Transverse colon (tissue), 3 donors: Measurements from ENCODE around the gene SDK1.

ENCODE experiments used
- CTCF ChIP-seq, 5 experiments: fragments of 200-600 bp in 3 of 5; fragments of 450-650 bp in 2 of 5; sonication (generic) in 3 of 5; IDR thresholded peaks; 1 replicate in 2 of 5; 2 replicates in 3 of 5; pipeline ENCODE4 v1.5.1; 2016 to 2017; ENCODE audit warnings: antibody characterized with exemption in 5 of 5, inconsistent platforms in 3 of 5, mild to moderate bottlenecking in 2 of 5, moderate library complexity in 1 of 5
- EP300 ChIP-seq: sonication (generic); formaldehyde crosslinking; IDR thresholded peaks from one replicate; pipeline ENCODE4 v1.6.1; 2017; ENCODE audit warnings: antibody characterized with exemption, low read depth
- POLR2A ChIP-seq: fragments of 450-650 bp; IDR thresholded peaks from one replicate; pipeline ENCODE4 v1.6.1; 2016; ENCODE audit warnings: antibody characterized with exemption, mild to moderate bottlenecking, moderate library complexity

- TF ChIP-seq CTCF (IDR thresholded peaks at IDR 0.05) (no peak), POLR2A (no peak), EP300 (no peak)
Observed at GRCh38 chr7:3307435-3307834, 6.4 kb downstream of the SDK1 start.
